ENCODE data around the gene PIANP. TPM values are rescaled to one million over a fixed set of nuclear protein-coding genes. Genes with fewer than 3 reads are reported as not detected.
"Not testable (repeated sequence)": the region's sequence is repeated elsewhere in the genome, so short reads cannot be mapped to it uniquely, and the experiment has no call there.

PIANP gene
- total RNA-seq, 2 experiments from 2014 or later = 0.98 to 15.2 TPM

- H3K36me3 ChIP-seq (ENCODE audit: insufficient read depth, low read length) = peaks cover 18% of the 10 kb centered on the region
- TF ChIP-seq EZH2phosphoT487 (IDR thresholded peaks at IDR 0.05; ENCODE audit: borderline replicate concordance, low read depth, low read length) = no peak
- TF ChIP-seq, protein P1, sequence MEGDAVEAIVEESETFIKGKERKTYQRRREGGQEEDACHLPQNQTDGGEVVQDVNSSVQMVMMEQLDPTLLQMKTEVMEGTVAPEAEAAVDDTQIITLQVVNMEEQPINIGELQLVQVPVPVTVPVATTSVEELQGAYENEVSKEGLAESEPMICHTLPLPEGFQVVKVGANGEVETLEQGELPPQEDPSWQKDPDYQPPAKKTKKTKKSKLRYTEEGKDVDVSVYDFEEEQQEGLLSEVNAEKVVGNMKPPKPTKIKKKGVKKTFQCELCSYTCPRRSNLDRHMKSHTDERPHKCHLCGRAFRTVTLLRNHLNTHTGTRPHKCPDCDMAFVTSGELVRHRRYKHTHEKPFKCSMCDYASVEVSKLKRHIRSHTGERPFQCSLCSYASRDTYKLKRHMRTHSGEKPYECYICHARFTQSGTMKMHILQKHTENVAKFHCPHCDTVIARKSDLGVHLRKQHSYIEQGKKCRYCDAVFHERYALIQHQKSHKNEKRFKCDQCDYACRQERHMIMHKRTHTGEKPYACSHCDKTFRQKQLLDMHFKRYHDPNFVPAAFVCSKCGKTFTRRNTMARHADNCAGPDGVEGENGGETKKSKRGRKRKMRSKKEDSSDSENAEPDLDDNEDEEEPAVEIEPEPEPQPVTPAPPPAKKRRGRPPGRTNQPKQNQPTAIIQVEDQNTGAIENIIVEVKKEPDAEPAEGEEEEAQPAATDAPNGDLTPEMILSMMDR (conservative IDR thresholded peaks at IDR 0.05; ENCODE audit: low read length) = no peak
- no peak overlapping the region for H2AFZ ChIP-seq (ENCODE audit: low read length)
- no peaks in the 10 kb centered on the region for H3K79me2 ChIP-seq (ENCODE audit: insufficient read depth, low read depth, low read length)
- BruUV-seq (replicated peaks) = no TSS peak
- H4K20me1 ChIP-seq (ENCODE audit: insufficient read depth, low read length) = no peaks in the 10 kb centered on the region
- no peak overlapping the region for H3K27ac ChIP-seq (ENCODE audit: low read depth, low read length, poor library complexity, severe bottlenecking)
- CTCF ChIA-PET (ENCODE audit: unreplicated experiment) = no interaction called here
- no peak for DNase-seq (ENCODE audit: low spot score)
- no peak overlapping the region for H3K4me3 ChIP-seq (ENCODE audit: low read depth, low read length, poor library complexity, severe bottlenecking)
- peaks cover 14% of the 10 kb centered on the region for H3K4me1 ChIP-seq (ENCODE audit: insufficient read depth, low read length, poor library complexity, severe bottlenecking)
- POLR2A ChIA-PET = interaction anchor here (2.3 kb wide), 1 partner anchor 10 kb away, joined by 6 read pairs; the partner anchor contains the start of gene MLF2
- H3K4me2 ChIP-seq (ENCODE audit: low read length) = no peak overlapping the region
- no peaks in the 10 kb centered on the region for H3K9me2 ChIP-seq (ENCODE audit: insufficient read depth, low read length)
- no peaks in the 10 kb centered on the region for H3K9me3 ChIP-seq (ENCODE audit: low read length)
- intact Hi-C loops (cut with micrococcal nuclease; ENCODE audit: unreplicated experiment) = no loop called here
Observed at GRCh38 chr12:6742834-6743233, 42.2 kb upstream of the PIANP start.

- Histone ChIP-seq H3K36me3 (ENCODE audit: insufficient read depth, low read length) (peaks cover 11% of the 10 kb centered on the region), H3K4me1 (ENCODE audit: insufficient read depth, low read length, poor library complexity, severe bottlenecking) (peaks cover 14% of the 10 kb centered on the region)
- intact Hi-C loops (cut with micrococcal nuclease; ENCODE audit: unreplicated experiment); H2AFZ ChIP-seq (ENCODE audit: low read length); H3K27ac ChIP-seq (ENCODE audit: low read depth, low read length, poor library complexity, severe bottlenecking); H3K4me3 ChIP-seq (ENCODE audit: low read depth, low read length, poor library complexity, severe bottlenecking); H3K79me2 ChIP-seq (ENCODE audit: insufficient read depth, low read depth, low read length); H4K20me1 ChIP-seq (ENCODE audit: insufficient read depth, low read length); H3K9me2 ChIP-seq (ENCODE audit: insufficient read depth, low read length); H3K4me2 ChIP-seq (ENCODE audit: low read length); CTCF ChIA-PET (ENCODE audit: unreplicated experiment); DNase-seq (ENCODE audit: low spot score); BruUV-seq (replicated peaks); POLR2A ChIA-PET; H3K9me3 ChIP-seq (ENCODE audit: low read length): not testable (repeated sequence)
Observed at GRCh38 chr12:6742080-6742479, 41.5 kb upstream of the PIANP start.

DNA sequence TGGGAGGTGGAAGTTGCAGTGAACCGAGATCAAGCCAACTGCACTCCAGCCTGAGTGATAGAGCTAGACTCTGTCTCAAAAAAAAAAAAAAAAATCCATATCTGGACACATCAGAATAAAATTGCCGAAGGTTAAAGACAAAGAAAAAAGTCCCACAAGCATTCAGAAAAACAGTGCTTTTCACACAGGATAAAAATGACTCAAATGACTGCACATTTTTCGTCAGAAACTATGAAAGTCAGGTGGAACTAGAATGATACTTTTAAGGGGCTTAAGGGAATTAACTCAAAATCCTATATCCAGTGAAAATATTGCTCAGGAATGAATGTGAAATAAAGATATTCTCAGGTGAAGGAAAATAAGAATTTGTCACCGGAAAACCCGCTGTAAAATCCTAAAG, 36.1 kb upstream of the PIANP start:
- no TSS peak for BruUV-seq (replicated peaks)

More for the DNA sequence above, 36.1 kb upstream of the PIANP start:
- Histone ChIP-seq H3K9me2 (ENCODE audit: insufficient read depth, low read length) (no peaks in the 10 kb centered on the region), H3K4me1 (ENCODE audit: insufficient read depth, low read length, poor library complexity, severe bottlenecking) (no peaks in the 10 kb centered on the region), H3K27ac (ENCODE audit: low read depth, low read length, poor library complexity, severe bottlenecking) (no peak overlapping the region), H3K9me3 (ENCODE audit: low read length) (no peaks in the 10 kb centered on the region), H4K20me1 (ENCODE audit: insufficient read depth, low read length) (no peaks in the 10 kb centered on the region), H3K36me3 (ENCODE audit: insufficient read depth, low read length) (peaks cover 5% of the 10 kb centered on the region; the same call in 1 of the 2 replicates), H3K4me2 (ENCODE audit: low read length) (no peak overlapping the region), H3K4me3 (ENCODE audit: low read depth, low read length, poor library complexity, severe bottlenecking) (no peak overlapping the region), H3K79me2 (ENCODE audit: insufficient read depth, low read depth, low read length) (no peaks in the 10 kb centered on the region), H2AFZ (ENCODE audit: low read length) (no peak overlapping the region)
- intact Hi-C loops (cut with micrococcal nuclease; ENCODE audit: unreplicated experiment) = no loop called here
- ChIA-PET POLR2A (interaction anchor here (0.6 kb wide), 1 partner anchor 98 kb away, joined by 3 read pairs; no protein-coding TSS in a partner anchor), CTCF (ENCODE audit: unreplicated experiment) (no interaction called here)
- no peak for DNase-seq (ENCODE audit: low spot score)
- TF ChIP-seq, protein P1 (conservative IDR thresholded peaks at IDR 0.05; ENCODE audit: low read length) = no peak
- no peak for TF ChIP-seq EZH2phosphoT487 (IDR thresholded peaks at IDR 0.05; ENCODE audit: borderline replicate concordance, low read depth, low read length)

Measured in OCI-LY7 (cell line).